Fibroblast of pulmonary artery (primary cell): ENCODE data around the gene CDC25A.

ENCODE experiments used
- DNase-seq: peaks from one replicate; pipeline ENCODE4 v3.0.0-alpha.2; 2010; ENCODE audit warnings: low read depth
- H3K4me3 ChIP-seq: replicated peaks from 2 replicates; pipeline ENCODE4 v1.5.1; 2011; ENCODE audit warnings: low read depth, mild to moderate bottlenecking, control low read depth, low read length, moderate library complexity
- CTCF ChIP-seq: IDR thresholded peaks from 2 replicates; pipeline ENCODE4 v1.5.1; 2011; ENCODE audit warnings: mild to moderate bottlenecking, control low read depth, low read length, inconsistent platforms; ENCODE audit errors: missing control alignments

The CDC25A gene

GRCh38 chr3:48135552-48136495 is 52.4 kb downstream of the CDC25A start:
- no peak for DNase-seq
- H3K4me3 ChIP-seq, result no peak overlapping the region
- TF ChIP-seq CTCF, result no peak

GRCh38 chr3:48130321-48130904 is 57.8 kb downstream of the CDC25A start:
- no peak for TF ChIP-seq CTCF
- no peak overlapping the region for H3K4me3 ChIP-seq
- peak; percentile 94 for DNase-seq

- no peak overlapping the region for H3K4me3 ChIP-seq
- no peak for TF ChIP-seq CTCF
- DNase-seq, result no peak
These were observed 58.3 kb downstream of the CDC25A start for GRCh38 chr3:48129921-48130320.

- no peak overlapping the region for H3K4me3 ChIP-seq
- TF ChIP-seq CTCF, result no peak
- DNase-seq, result no peak
These were observed 59.4 kb downstream of the CDC25A start for GRCh38 chr3:48128774-48129173.

GRCh38 chr3:48125886-48126622 is 62.2 kb downstream of the CDC25A start:
- no peak for DNase-seq
- TF ChIP-seq CTCF, result no peak
- H3K4me3 ChIP-seq, result no peak overlapping the region

GRCh38 chr3:48125013-48125705 is 63.1 kb downstream of the CDC25A start:
- no peak for TF ChIP-seq CTCF
- no peak overlapping the region for H3K4me3 ChIP-seq
- DNase-seq, result peak; percentile 41
